ENCODE data around the gene CENPP.

The CENPP gene

DNA sequence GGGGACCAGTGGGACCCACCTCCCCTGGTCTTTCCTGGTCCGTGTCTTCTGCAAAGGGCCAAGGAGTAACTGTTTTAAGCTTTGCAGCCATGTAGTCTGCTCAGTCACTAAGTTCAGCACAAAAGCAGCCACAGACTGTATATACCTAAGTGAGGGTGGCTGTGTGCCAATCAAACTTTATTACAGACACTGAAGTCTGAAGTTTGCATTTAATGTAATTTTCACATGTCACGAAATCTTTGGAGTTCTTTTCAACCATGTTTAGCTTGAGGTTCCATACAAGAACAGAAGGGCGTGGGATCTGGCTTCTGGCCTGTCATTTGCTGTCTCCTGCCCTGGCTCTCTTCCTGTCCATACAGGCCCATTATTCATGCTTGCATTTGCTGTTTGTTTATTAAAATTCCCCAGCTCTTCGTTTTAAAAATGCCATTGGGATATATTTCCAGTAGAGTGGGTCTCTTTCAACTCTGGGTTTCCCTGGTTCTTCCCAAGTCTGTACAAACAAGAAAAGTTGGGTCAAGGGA lies 274.2 kb downstream of the CENPP start:
- no peak for DNase-seq (ENCODE audit: low read depth)

DNA sequence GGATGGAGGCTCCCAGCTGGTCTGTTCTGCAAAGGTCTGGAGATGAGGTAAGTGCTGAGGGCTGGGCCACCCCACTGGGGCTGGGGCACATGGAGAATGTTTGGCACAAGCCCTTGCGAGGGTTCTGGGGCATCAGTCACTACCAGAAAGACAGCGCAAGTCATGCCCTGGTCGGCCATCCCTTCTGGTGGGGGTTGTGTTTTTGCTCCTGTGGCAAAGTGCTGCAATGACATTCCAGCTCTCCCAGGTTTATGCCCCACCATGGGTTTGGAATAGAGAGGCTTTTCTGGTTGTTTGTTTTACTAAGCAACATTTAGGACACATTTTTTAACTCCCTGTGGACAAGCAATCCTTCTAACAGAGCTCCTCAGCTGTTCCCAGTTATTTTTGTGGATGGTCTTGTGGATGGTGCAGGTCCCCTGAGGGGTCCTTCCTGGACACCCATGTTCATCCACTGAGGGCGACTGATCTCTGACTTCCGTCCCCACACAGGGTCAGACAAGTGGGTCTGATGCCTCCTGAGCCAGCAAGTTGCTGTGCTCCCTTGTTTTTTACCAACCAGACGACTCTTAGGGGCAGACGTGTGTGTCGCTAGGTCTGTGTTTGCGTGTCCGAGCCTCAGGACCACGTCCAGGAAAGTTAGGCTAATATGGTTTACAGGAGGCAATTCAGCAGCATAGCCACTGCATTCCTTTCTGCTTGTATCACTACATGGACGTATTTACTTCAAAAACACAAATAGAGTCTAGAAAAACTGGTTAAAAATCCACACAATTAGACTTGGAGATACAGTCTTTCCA lies 274.9 kb downstream of the CENPP start:
- peak; percentile 36 for DNase-seq (ENCODE audit: low read depth)

DNA sequence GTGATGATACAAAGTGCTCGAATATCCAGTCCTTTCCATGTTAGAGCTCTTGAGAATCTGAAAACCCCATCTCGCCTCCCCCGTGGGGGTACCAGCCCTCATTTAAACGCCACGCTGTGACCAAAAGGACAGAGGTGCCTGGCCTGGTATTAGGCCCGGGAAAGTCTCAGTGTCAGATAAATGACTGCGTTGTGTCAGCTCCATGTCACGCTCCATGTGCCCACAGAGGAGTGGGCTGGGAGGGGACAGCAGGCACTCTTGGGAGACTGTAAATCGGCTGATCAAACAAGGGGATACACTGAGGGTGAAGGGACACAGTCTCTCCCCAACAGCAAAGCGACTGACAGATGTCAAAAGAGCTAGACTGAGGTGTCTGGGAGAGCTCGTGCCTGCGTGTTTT lies 275.7 kb downstream of the CENPP start:
- no peak for DNase-seq (ENCODE audit: low read depth)

DNA sequence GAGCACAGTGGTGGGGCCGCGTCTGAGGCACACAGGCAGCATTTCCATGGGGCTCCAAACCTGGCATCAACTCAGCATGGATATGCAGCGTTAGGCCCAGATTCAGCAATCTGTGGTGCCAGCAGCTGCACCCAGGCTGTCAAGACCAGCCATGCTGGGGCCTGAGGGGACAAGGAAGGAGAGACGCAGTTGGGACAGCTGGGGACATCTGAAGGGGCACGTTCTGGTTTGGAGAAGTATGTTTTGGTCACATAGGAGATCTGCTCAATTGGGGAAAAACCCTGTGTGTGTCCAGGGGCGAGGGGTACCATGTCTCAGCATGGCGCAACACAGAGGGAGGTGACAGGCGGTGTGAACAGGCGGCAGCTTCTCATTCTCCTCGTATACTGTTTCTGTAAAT lies 276.7 kb downstream of the CENPP start:
- DNase-seq (ENCODE audit: low read depth), result no peak

DNA sequence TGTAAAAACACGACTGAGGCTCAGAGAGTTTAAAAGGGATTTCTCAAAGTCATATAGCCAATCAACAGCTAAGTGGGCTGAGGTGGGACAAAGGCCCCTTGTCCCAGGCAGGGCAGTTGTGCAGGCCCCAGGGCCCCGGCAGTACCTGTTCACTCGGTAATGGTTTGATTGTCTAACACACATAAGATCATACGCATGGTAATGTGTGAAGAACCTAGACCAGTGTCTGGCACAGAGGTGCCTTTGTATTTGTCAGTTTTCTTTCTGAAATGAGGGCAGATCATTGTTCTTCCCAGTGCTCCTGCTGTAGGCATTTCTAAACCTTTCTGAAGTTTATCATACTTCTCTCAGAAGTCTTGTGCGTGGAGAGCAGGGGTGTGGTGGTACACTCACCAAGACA lies 277.3 kb downstream of the CENPP start:
- DNase-seq (ENCODE audit: low read depth), result no peak

DNA sequence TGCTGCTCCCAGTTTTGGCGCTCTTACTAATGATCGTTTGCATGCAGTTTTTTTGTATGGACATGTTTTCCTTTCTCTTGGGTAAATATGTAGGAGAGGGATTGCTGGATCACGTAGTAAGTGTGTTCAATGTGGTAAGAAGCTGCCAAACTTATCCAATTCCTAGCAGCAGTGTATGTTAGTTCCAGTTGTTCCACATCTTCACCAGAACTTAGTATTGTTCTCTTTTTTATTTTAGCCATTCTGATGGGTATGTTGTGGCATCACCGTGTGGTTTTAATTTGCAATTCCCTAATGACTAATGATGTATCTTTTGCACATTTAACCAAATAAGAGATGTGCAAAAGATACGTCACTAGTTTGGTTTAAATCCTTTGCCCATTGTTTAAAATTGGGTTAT lies 278.2 kb downstream of the CENPP start:
- DNase-seq (ENCODE audit: low read depth), result no peak

DNA sequence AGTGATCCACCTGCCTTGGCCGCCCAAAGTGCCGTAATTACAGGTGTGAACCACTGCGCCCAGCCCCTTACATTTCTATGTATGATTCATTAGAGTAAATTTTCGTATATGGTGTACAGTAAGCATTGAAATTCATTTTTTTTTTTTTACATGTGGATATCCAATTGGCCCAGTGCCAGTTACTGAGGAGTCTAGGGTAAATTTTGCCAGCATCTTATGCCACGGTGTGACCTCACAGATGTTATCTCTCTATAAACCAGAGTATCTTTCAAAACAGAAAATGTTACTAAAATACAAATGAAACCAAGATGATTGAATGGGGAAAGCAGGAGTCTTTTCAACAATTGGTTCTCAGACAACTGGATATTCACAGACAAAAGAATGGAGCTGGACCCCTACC lies 279.5 kb downstream of the CENPP start:
- no peak for DNase-seq (ENCODE audit: low read depth)

DNA sequence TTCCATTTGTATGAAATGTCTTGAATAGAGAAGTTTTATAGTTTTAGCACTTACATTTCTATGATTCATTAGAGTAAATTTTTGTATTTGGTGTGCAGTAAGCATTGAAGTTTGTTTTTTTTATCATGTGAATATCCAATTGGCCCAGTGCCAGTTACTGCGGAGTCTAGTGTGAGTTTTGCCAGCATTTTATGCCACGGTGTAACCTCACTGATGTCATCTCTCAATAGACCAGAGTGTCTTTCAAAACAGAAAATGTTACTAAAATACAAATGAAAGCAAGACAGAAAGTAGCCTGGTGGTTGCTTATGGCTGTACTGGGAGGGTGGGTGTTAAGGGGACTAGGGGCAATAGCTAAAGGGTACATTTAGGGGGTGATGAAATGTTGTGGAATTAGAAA lies 281.3 kb downstream of the CENPP start:
- DNase-seq (ENCODE audit: low read depth), result peak; percentile 16

DNA sequence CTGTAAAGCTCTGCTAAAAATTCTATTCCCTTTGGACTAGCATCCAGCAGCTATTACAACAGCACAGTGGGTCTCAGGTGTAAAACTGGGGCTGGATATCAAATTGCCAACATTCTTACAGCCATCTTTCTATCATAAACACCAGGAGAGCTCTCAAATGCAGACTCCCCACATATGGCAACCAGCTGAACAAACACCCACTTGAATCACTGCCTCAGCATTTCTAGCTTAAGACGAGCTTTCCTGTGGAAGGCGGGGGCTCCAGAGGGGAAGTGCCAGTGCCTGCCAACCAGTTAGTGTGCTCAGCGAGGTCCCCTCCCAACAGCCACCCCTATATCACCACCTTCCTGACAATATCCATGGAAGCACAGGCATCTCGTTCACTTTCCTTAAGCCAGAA lies 282.0 kb downstream of the CENPP start:
- peak; percentile 57 for DNase-seq (ENCODE audit: low read depth)

DNA sequence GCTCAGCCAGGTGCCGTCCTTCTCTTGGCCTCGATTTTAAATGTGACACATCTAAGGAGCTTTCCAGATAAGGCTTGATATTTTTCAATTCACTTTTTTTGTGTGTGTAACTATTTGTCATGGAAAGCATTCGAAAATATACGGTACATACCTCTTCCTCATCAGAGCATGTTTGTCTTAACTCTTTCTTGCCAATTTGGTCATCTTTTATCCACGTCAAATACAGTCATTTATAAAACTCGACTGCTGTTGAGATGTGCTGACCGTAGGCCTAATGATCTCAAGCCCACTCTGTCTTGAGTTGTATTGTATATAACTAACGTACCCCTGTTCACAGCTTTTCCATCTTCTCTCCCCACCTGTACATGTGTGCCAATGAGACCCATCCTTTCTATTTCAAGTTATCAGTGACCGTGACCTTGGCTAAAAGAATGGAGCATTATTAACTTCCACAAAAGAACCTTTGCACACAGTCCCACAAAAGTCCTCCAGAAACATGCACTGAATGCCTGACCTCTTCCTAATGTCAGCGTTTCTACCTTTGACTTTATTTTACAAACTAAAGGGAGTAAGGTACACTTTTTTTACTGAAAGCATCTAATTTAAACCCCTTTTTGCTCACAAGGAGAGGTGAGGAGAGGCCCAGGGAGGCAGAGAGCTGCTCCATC lies 282.6 kb downstream of the CENPP start:
- DNase-seq (ENCODE audit: low read depth), result no peak

DNA sequence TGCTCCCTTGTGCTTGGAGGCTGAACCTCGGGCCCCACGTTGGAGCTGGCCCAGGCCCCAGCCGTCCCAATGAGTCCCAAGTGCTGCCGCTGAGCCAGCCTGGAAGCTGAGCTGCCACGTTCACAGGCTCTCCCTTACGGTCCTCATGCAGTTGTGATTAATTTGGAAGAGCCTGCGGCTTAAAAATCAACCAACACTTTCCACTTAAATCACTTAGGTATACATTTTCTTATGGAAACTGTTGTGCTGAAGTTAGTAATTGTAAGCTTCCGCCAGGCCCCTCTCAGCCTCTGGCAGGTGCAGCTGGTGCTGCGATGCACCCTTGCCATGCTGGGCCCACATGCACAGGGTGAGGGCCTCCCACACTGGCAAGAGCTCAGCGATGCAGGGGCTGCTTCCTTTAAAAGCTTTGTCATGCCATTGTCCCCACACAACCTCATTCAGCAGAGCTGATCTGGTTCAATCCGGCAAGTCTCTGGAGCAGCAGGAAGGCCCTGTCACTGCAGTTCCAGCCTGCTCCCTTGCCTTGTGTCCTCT lies 283.2 kb downstream of the CENPP start:
- DNase-seq (ENCODE audit: low read depth), result no peak

DNA sequence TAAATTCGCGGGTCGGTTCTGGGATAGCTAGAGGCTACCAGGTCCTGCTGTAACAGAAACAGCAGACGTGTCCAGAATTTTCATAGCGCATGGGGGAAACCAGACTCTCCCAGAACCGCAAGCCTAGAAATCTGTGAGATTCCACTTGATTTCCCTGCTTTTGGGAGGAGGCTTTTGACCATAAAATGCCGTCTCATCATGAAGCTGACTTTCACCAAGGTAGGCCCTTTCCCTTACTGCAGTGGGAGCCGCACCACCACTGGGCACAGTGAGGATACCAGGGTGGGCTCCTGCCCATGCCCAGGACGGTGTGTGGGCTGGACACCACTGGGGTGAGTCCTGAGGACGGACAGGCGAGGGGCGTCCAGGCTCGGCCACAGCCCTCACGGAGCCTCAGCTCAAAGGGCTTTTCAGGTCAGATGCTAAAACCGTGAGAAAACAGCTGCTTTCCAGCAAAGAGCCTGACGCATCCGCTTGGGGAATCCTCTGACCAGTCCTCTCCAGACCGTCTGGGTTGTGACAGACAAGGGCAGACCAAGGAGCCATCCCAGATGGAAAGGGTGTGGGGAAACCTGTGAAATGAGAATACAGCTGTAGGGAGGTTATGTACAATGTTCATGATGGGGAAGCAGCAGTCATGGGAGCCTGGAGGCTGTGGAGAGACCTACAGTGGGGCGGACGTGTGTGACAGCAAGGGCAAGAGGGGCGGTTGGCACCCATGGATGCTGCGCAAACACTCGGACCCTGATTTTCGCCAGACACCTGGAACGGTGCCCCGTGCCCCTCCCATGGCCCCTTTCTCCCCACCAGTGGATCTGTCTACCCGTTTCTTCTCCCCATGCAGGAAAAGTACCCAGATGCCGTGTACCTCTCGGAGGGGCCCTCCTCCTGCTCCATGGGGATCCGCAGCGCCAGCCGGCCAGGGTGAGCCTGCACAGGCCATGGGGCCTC lies 285.0 kb downstream of the CENPP start:
- no peak for DNase-seq (ENCODE audit: low read depth)

DNA sequence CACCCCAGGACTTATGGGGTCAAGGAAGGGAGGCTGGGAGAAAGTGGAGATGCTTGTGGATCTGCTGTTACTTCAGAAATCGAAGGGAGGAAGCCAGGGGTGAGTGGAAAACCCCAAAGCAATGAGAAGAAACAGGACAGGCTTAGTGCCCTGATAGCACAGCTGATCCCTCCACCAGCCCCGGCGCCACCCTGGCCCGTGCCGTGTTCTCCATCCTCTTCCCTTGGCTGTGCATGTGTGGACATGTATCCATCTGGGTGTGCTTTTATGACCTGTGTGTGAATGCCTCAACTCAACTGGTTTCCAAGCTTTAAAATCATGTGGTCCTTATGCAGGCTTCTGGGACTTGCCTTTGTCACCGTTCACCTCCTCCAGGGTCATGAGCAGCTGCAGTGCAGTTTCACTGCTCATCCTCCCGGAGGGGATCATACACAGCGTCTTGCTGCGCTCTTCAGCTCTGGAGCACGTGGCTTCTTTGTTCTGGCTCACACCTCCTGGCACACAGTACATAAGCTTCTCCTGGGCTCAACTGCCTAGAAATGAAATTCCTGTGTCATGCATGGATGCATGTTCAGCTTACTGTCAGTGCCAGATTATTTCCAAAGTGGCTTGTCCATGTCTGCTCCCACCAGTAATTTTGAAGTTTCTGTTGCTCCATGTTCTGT lies 286.0 kb downstream of the CENPP start:
- no peak for DNase-seq (ENCODE audit: low read depth)

DNA sequence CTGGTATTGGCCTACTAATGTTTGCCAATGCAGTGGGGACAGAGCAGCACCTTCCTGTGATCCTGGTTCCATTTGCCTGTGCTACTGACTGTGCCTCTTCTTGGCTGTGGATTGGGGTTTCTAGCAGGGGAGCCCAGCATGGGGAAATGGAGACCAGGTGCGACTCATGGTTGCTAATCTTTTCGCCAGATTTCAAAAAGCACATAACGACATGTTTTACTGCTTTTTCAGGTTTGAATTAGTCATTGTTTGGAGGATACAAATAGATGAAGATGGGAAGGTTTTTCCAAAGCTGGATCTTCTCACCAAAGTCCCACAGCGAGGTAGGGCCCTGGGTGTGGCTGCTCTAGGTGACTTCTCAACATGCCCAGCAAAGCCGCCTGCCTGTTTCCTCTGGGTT lies 286.5 kb downstream of the CENPP start:
- no peak for DNase-seq (ENCODE audit: low read depth)

DNA sequence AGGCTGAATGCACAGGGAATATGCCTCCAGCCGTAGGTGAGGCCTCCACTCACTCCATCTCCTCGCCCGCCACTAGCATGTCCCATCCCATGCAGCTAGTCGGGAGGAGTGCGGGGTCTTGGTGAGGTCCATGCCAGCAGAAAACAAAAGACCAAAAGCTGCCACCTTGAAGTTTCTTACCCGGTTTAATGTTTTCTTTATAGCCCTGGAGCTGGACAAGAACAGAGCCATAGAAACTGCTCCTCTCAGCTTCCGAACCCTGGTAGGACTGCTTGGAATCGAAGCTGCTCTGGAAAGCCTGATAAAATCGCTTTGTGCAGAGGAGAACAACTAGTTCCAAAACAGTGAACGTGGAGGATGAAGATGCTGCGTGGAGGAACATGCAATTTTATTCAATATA lies 287.1 kb downstream of the CENPP start:
- no peak for DNase-seq (ENCODE audit: low read depth)

DNA sequence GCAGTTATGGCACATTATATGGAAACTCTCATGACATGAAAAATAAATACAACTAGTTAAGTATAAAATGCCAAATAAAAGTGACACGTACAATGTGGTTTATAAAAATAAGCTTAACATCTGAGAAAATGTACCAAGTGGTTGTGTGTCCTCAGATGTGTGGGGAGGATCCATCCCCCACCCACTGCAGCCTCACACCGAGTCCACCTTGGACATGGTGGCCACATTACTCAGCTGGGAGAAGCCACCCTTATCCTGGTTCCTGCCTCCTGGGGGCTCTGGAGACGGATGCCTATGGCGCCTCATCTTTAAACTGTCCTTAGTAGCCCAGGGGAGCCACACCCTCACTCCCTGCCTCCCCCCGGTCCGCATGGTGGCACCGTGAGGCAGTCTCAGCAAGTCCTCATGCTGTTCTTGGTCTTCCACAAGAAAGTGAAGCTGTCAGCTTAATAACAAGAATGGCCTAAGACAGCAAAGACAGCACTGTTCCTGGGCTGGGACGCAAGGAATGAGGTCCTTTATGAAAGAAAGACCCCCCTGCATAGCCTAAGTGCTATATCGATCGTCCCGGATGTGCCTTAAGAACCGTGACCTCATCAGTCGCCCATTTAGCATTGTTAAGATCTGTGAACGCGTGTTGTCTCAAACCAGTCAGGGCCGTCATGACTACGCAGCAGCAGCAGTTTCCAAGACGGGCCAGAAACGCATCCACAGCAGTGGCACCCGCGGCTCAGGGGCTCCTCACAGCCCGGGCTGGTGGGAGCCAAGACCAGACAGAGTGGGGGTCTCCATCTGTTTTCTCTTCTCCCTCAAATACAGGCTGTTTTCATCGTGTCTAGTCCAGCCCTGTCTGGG lies 287.7 kb downstream of the CENPP start:
- DNase-seq (ENCODE audit: low read depth), result no peak

DNA sequence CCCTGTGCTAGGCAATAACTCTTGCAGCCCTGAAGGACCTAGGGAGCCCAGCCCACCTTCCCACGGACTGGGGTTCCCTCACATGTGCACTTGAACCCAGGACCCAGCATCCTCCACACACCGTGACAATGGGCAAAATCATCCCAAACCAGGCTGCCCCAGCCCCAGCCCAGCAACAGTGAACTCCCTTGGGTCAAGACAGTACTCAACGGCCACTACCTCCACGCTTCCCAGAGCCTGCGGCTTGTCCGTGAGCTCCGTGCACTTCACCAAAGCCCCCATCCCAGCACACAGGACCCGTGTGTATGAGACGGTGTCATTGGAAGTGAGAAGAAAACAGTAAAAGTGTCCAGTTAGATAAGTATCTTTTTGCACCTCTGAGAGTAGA lies 288.4 kb downstream of the CENPP start:
- DNase-seq (ENCODE audit: low read depth), result no peak

DNA sequence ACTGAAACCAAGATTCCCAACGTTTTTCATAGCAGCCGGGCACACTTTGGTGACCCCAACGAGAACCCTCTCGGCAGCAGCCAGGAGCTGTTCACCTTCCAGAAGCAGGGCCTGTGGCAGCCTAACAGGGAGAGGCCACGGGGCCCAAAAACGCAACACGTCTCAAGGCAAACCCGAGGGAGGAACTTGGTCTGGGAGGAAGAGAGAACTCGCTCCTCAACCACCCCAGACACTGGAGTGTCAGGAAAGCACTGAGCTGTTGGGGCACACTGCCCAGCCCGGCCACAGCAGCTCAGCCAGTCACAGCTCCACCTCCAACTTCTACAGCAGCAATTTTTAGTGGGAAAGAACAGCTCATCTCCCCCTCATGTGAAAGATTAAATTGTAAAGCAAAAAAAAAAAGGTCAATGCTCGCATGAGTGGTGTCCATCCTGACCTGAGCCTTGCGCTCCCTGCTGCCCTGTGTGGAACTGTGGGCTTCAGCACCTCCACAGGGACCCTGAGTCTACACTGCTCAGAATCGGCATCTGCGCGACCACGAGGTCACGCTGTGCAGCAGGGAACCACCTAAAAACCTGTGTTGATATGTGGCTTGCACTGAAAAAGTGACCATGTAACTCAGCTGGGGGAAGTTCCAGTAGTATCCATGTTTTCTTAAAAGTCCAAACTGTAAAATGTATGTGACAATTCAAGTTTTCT lies 289.2 kb downstream of the CENPP start:
- no peak for DNase-seq (ENCODE audit: low read depth)

DNA sequence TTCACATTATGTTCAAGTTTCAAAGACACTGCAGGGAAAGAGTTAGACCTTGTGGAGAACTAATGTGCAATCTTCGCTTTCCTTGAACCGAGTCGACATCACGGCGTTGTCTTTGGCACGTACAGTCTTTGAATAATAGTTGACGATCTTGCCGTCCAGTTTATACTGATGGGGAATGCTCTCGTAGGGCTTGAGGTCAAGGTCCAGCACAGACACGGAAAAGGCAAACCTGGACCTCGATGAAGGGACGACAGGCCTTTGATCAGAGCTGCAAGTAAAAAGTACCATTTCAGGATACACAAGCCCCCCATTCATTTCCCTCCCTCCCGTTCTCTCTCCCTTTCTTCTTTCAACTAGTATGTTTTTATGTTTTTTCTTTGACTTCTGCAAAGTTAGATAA lies 290.0 kb downstream of the CENPP start:
- no peak for DNase-seq (ENCODE audit: low read depth)

DNA sequence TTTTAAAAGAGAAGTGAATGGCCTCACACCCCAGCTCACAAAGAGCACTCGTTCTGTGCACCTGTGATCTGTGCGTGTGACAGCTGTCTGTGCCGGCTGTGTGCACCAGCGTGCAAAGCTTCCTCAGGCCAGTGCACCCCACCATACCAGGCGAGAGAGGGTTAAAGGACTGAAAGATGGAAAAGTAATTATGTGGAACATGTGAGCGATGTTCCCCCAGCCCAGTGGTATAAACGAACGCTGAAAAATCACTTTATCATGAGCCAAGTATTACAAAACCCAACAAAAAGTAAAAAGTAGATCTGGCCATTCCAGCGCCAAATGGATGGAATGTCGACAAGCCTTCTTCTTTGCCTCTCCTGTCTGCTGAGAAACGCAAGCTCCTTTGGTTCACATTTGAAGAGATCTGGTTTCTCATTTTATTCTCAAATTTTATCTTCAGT lies 290.5 kb downstream of the CENPP start:
- no peak for DNase-seq (ENCODE audit: low read depth)

All from ELR (cell line).